OCI-LY7 (cell line): ENCODE results near the gene DTHD1.

ENCODE experiments used
- CTCF ChIP-seq: fragments of 200-600 bp; sonication (generic); conservative IDR thresholded peaks from 2 replicates; pipeline ENCODE4 v1.5.1; 2014; ENCODE audit warnings: mild to moderate bottlenecking, antibody characterized with exemption, low read length, moderate library complexity, mixed read lengths
- EZH2phosphoT487 ChIP-seq: fragments of 200-600 bp; sonication (generic); IDR thresholded peaks from 2 replicates; pipeline ENCODE4 v1.6.1; 2018; ENCODE audit warnings: low read depth, borderline replicate concordance, mild to moderate bottlenecking, mixed run types, antibody characterized with exemption, low read length, moderate library complexity, mixed read lengths

- no peak for TF ChIP-seq CTCF
- TF ChIP-seq EZH2phosphoT487, result no peak
Observed at GRCh38 chr4:36329228-36329627, 47.8 kb downstream of the DTHD1 start.
